ENCODE results near the gene PPP1R15B. TPM values are rescaled to one million over a fixed set of nuclear protein-coding genes. Genes with fewer than 3 reads are reported as not detected.

PPP1R15B gene
- total RNA-seq, 4 donors from 2014 or later, result 33.8 to 90.5 (median 72.3) TPM

DNA sequence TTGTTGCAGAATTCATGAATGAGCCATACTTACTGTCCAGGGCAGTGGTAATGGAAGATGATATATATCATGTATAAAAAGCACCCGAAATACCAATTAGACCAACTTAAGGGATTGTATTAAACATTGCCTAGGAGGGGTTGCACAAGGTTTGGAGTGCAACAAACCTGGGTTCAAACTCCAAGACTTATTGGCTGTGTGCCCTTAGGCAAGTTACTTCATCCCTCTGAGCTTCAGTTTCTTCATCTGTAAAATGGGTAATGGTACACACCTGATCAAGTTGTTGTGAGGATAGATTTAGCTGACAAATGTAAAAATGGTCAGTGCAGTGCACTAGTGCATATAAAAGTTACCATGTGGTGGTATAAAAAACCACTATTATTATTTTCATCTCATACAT is 9.8 kb upstream of the PPP1R15B start:
- TF ChIP-seq POLR2A (IDR thresholded peaks at IDR 0.05) (no peak), CTCF (IDR thresholded peaks at IDR 0.05) (no peak)
- Histone ChIP-seq H3K4me3 (no peak overlapping the region), H3K4me1 (peaks cover 0 to 17% (median under 1%) of the 10 kb centered on the region in 4 donors), H3K9me3 (no peaks in the 10 kb centered on the region), H3K27me3 (no peaks in the 10 kb centered on the region), H3K36me3 (peaks cover 0 to 52% (median 0%) of the 10 kb centered on the region in 3 donors), H3K27ac (no peak overlapping the region)
- peak in 1 of 3 donors; percentile 14 for DNase-seq

- Histone ChIP-seq H3K27ac (peak overlapping the region in 1 of 4 donors; percentile 15), H3K4me1 (peaks cover 0 to 17% (median 1%) of the 10 kb centered on the region in 4 donors), H3K27me3 (no peaks in the 10 kb centered on the region), H3K9me3 (no peaks in the 10 kb centered on the region), H3K4me3 (no peak overlapping the region), H3K36me3 (peaks cover 0 to 41% (median 0%) of the 10 kb centered on the region in 3 donors)
- TF ChIP-seq POLR2A (IDR thresholded peaks at IDR 0.05) (no peak), CTCF (IDR thresholded peaks at IDR 0.05) (no peak)
- peak in 1 of 3 donors; percentile 38 for DNase-seq
Observed at GRCh38 chr1:204420039-204421004, 8.7 kb upstream of the PPP1R15B start.

- Histone ChIP-seq H3K9me3 (no peaks in the 10 kb centered on the region), H3K4me1 (peaks cover 0 to 17% (median 1%) of the 10 kb centered on the region in 4 donors), H3K27ac (peak overlapping the region in 2 of 4 donors; percentile 38 to 91), H3K36me3 (peaks cover 0 to 28% (median 0%) of the 10 kb centered on the region in 3 donors), H3K27me3 (no peaks in the 10 kb centered on the region), H3K4me3 (no peak overlapping the region)
- no peak for TF ChIP-seq POLR2A (IDR thresholded peaks at IDR 0.05)
- DNase-seq, result peak in 1 of 3 donors; percentile 10
Observed at GRCh38 chr1:204419064-204419403, 7.4 kb upstream of the PPP1R15B start.

- H3K27me3 ChIP-seq, result no peaks in the 10 kb centered on the region
- DNase-seq, result peak in 1 of 3 donors; percentile 43
- H3K36me3 ChIP-seq, result peaks cover 0 to 22% (median 0%) of the 10 kb centered on the region in 3 donors
- peak overlapping the region; percentile 38 to 93 (median 84) for H3K27ac ChIP-seq
- TF ChIP-seq CTCF (IDR thresholded peaks at IDR 0.05) (no peak), POLR2A (IDR thresholded peaks at IDR 0.05) (no peak)
- peaks cover 0 to 21% (median 1%) of the 10 kb centered on the region in 4 donors for H3K4me1 ChIP-seq
- no peak overlapping the region for H3K4me3 ChIP-seq
- no peaks in the 10 kb centered on the region for H3K9me3 ChIP-seq
Observed at GRCh38 chr1:204418174-204419063, 6.8 kb upstream of the PPP1R15B start.

DNA sequence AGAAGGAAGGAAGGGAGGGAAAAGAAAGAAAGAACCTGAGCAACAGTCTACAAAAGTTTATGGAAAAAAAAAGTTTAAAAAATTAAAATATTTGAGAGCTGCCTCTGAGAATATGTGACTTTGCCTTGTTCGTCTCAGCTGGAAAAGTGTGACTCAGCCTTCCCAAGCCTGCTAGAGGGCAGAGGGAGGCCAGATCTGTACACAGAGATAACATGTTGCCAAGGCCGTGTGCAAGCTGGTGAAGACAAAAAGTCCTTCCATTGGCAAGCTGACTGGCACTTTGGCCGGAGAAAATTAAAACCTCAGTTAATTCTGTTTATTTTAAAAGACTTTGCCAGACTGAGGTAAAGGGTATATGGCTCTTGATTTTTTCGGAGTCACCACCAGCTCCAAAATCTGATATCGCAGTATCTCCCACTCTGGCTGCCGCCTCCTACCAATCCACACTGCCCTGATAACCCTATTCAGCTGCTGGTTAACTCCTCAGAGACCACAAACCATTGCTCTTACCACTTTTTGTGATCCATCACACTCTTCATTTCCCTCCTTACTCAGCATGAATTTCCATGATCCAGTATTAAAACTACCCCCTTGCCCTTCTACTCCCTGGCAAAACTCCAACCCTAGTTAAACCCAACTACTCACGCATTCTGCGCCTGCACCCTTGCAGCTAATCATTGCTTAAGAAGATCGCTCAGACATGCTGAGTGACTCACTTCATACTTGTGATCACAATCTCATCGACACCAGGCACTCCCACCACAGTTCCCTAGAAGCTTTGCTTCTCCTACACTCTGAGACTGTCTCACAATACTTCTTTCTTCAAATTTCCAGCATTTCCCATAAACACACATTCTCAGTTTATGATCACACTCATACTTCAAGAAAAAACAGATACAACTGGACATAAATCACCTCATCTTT is 5.7 kb upstream of the PPP1R15B start:
- DNase-seq, result peak in 2 of 3 donors; percentile 67 to 84
- Histone ChIP-seq H3K4me3 (peak overlapping the region in 2 of 4 donors; percentile 33 to 39), H3K36me3 (peaks cover 0 to 12% (median 0%) of the 10 kb centered on the region in 3 donors), H3K9me3 (no peaks in the 10 kb centered on the region), H3K27ac (peak overlapping the region; percentile 38 to 93 (median 84)), H3K27me3 (no peaks in the 10 kb centered on the region), H3K4me1 (peaks cover 0 to 31% (median 2%) of the 10 kb centered on the region in 4 donors)
- peak in 1 of 2 donors; percentile 70 for TF ChIP-seq POLR2A (IDR thresholded peaks at IDR 0.05)
- no peak for TF ChIP-seq CTCF (IDR thresholded peaks at IDR 0.05)
